HG03135 (cell line): ENCODE measurements around the gene MAP3K1.

Source experiments
- ATAC-seq: cut with Tn5 transposase; IDR thresholded peaks from one replicate; pipeline ENCODE4 v1.9.1; 2021; ENCODE audit warnings: mild to moderate bottlenecking, moderate library complexity; ENCODE audit not compliant: unreplicated experiment

MAP3K1 gene

GRCh38 chr5:56845277-56845676 lies 29.9 kb downstream of the MAP3K1 start:
- no peak for ATAC-seq

GRCh38 chr5:56845904-56846480 lies 30.6 kb downstream of the MAP3K1 start:
- ATAC-seq: no peak

- no peak for ATAC-seq
Measured at GRCh38 chr5:56848206-56848605, 32.9 kb downstream of the MAP3K1 start.

GRCh38 chr5:56849671-56850070 lies 34.3 kb downstream of the MAP3K1 start:
- no peak for ATAC-seq

- no peak for ATAC-seq
Measured at GRCh38 chr5:56850423-56850822, 35.1 kb downstream of the MAP3K1 start.

GRCh38 chr5:56851258-56851941 lies 36.1 kb downstream of the MAP3K1 start:
- ATAC-seq: no peak

- ATAC-seq: no peak
Measured at GRCh38 chr5:56852228-56853000, 37.1 kb downstream of the MAP3K1 start.

- no peak for ATAC-seq
Measured at GRCh38 chr5:56853698-56854097, 38.3 kb downstream of the MAP3K1 start.

GRCh38 chr5:56854920-56855319 lies 39.6 kb downstream of the MAP3K1 start:
- no peak for ATAC-seq

GRCh38 chr5:56856541-56857178 lies 41.3 kb downstream of the MAP3K1 start:
- no peak for ATAC-seq

- ATAC-seq: no peak
Measured at GRCh38 chr5:56858777-56859442, 43.6 kb downstream of the MAP3K1 start.

GRCh38 chr5:56861893-56862485 lies 46.6 kb downstream of the MAP3K1 start:
- no peak for ATAC-seq

- no peak for ATAC-seq
Measured at GRCh38 chr5:56862909-56863308, 47.6 kb downstream of the MAP3K1 start.

- ATAC-seq: no peak
Measured at GRCh38 chr5:56871777-56872176, 56.4 kb downstream of the MAP3K1 start.

- ATAC-seq: no peak
Measured at GRCh38 chr5:56873056-56873455, 57.7 kb downstream of the MAP3K1 start.

GRCh38 chr5:56876327-56876726 lies 61.0 kb downstream of the MAP3K1 start:
- ATAC-seq: no peak

- ATAC-seq: no peak
Measured at GRCh38 chr5:56881571-56881970, 66.2 kb downstream of the MAP3K1 start.

GRCh38 chr5:56893251-56893951 lies 78.1 kb downstream of the MAP3K1 start:
- no peak for ATAC-seq

- ATAC-seq: no peak
Measured at GRCh38 chr5:56896763-56897162, 81.4 kb downstream of the MAP3K1 start.

GRCh38 chr5:56898213-56898612 lies 82.9 kb downstream of the MAP3K1 start:
- no peak for ATAC-seq
